Measurements from ENCODE around the gene GATAD2A.

The GATAD2A gene

GRCh38 chr19:19422156-19422555 lies 16.7 kb downstream of the GATAD2A start:
- in situ Hi-C loops (cut with HindIII; ENCODE audit: low sequenced_read_pairs), result no loop called here
- no peak for DNase-seq (ENCODE audit: low read depth)
- no peak overlapping the region for H3K4me3 ChIP-seq (ENCODE audit: low read depth, low read length)
- no peak for TF ChIP-seq CTCF (IDR thresholded peaks at IDR 0.05; ENCODE audit: low read depth, low read length, missing control alignments)

- in situ Hi-C loops (cut with HindIII; ENCODE audit: low sequenced_read_pairs), result no loop called here
- DNase-seq (ENCODE audit: low read depth), result no peak
- no peak for TF ChIP-seq CTCF (IDR thresholded peaks at IDR 0.05; ENCODE audit: low read depth, low read length, missing control alignments)
- H3K4me3 ChIP-seq (ENCODE audit: low read depth, low read length), result no peak overlapping the region
These were observed 17.8 kb downstream of the GATAD2A start for GRCh38 chr19:19423322-19423721.

GRCh38 chr19:19425170-19425875 lies 19.8 kb downstream of the GATAD2A start:
- H3K4me3 ChIP-seq (ENCODE audit: low read depth, low read length), result no peak overlapping the region
- no peak for TF ChIP-seq CTCF (IDR thresholded peaks at IDR 0.05; ENCODE audit: low read depth, low read length, missing control alignments)
- in situ Hi-C loops (cut with HindIII; ENCODE audit: low sequenced_read_pairs), result no loop called here

GRCh38 chr19:19426216-19426615 lies 20.7 kb downstream of the GATAD2A start:
- DNase-seq (ENCODE audit: low read depth), result no peak
- H3K4me3 ChIP-seq (ENCODE audit: low read depth, low read length), result no peak overlapping the region
- in situ Hi-C loops (cut with HindIII; ENCODE audit: low sequenced_read_pairs), result no loop called here
- TF ChIP-seq CTCF (IDR thresholded peaks at IDR 0.05; ENCODE audit: low read depth, low read length, missing control alignments), result no peak

More at GRCh38 chr19:19425170-19425875, 19.8 kb downstream of the GATAD2A start:
- no peak for DNase-seq (ENCODE audit: low read depth)

- in situ Hi-C loops (cut with HindIII; ENCODE audit: low sequenced_read_pairs), result no loop called here
- no peak for DNase-seq (ENCODE audit: low read depth)
- no peak for TF ChIP-seq CTCF (IDR thresholded peaks at IDR 0.05; ENCODE audit: low read depth, low read length, missing control alignments)
- no peak overlapping the region for H3K4me3 ChIP-seq (ENCODE audit: low read depth, low read length)
These were observed 21.3 kb downstream of the GATAD2A start for GRCh38 chr19:19426799-19427198.

GRCh38 chr19:19427302-19427701 lies 21.8 kb downstream of the GATAD2A start:
- no peak overlapping the region for H3K4me3 ChIP-seq (ENCODE audit: low read depth, low read length)
- no peak for TF ChIP-seq CTCF (IDR thresholded peaks at IDR 0.05; ENCODE audit: low read depth, low read length, missing control alignments)
- in situ Hi-C loops (cut with HindIII; ENCODE audit: low sequenced_read_pairs), result no loop called here
- DNase-seq (ENCODE audit: low read depth), result no peak

All from astrocyte of the cerebellum (primary cell).